ENCODE data around the gene PASK. TPM values are rescaled to one million over a fixed set of nuclear protein-coding genes. Genes with fewer than 3 reads are reported as not detected.

PASK gene
- total and polyA plus RNA-seq, 2 donors (not counting 1 experiment from before 2014, with no cell fraction given), result 1.0 to 1.5 TPM

- Histone ChIP-seq H3K9ac (ENCODE audit: insufficient read depth, low read length) (no peak overlapping the region), H3K79me2 (ENCODE audit: control insufficient read depth, insufficient read depth, low read length) (no peaks in the 10 kb centered on the region), H3K27me3 (ENCODE audit: control insufficient read depth, insufficient read depth, low read length) (no peaks in the 10 kb centered on the region), H2AFZ (ENCODE audit: low read length) (no peak overlapping the region), H3K4me3 (replicated peaks in 1 of 4; ENCODE audit: control extremely low read depth in 1 of 4, insufficient read depth in 1 of 4, low read depth in 3 of 4, low read length in 4 of 4) (no peak overlapping the region), H3K4me2 (ENCODE audit: extremely low read depth, insufficient read depth, low read length) (no peak overlapping the region), H3K27ac (ENCODE audit: insufficient read depth, low read length) (no peak overlapping the region), H3K36me3 (ENCODE audit: control insufficient read depth, insufficient read depth, low read length) (peaks cover 27% of the 10 kb centered on the region), H3K9me3 (ENCODE audit: control insufficient read depth, insufficient read depth, low read depth, low read length) (no peaks in the 10 kb centered on the region), H3K4me1 (ENCODE audit: control insufficient read depth, extremely low read depth, insufficient read depth, low read length) (no peaks in the 10 kb centered on the region), H4K20me1 (ENCODE audit: control insufficient read depth, extremely low read depth, insufficient read depth, low read length) (no peaks in the 10 kb centered on the region)
- no peak for TF ChIP-seq CTCF (conservative IDR thresholded peaks at IDR 0.05 in 1 of 2, IDR thresholded peaks at IDR 0.05 in 1 of 2; ENCODE audit: low read depth in 1 of 2, low read length in 2 of 2)
- TF ChIP-seq EZH2 (IDR thresholded peaks at IDR 0.05; ENCODE audit: low read length, missing control alignments), result no peak
- no peak for DNase-seq (ENCODE audit: low read depth in 2 of 2)
Measured at GRCh38 chr2:241091734-241092445, 57.4 kb downstream of the PASK start.

GRCh38 chr2:241091201-241091600 lies 58.1 kb downstream of the PASK start:
- Histone ChIP-seq H3K4me3 (replicated peaks in 1 of 4; ENCODE audit: control extremely low read depth in 1 of 4, insufficient read depth in 1 of 4, low read depth in 3 of 4, low read length in 4 of 4) (no peak overlapping the region), H3K79me2 (ENCODE audit: control insufficient read depth, insufficient read depth, low read length) (no peaks in the 10 kb centered on the region), H3K36me3 (ENCODE audit: control insufficient read depth, insufficient read depth, low read length) (peaks cover 27% of the 10 kb centered on the region), H3K27me3 (ENCODE audit: control insufficient read depth, insufficient read depth, low read length) (no peaks in the 10 kb centered on the region), H3K9me3 (ENCODE audit: control insufficient read depth, insufficient read depth, low read depth, low read length) (no peaks in the 10 kb centered on the region), H3K9ac (ENCODE audit: insufficient read depth, low read length) (no peak overlapping the region), H2AFZ (ENCODE audit: low read length) (no peak overlapping the region), H3K4me2 (ENCODE audit: extremely low read depth, insufficient read depth, low read length) (no peak overlapping the region), H3K27ac (ENCODE audit: insufficient read depth, low read length) (no peak overlapping the region), H3K4me1 (ENCODE audit: control insufficient read depth, extremely low read depth, insufficient read depth, low read length) (no peaks in the 10 kb centered on the region), H4K20me1 (ENCODE audit: control insufficient read depth, extremely low read depth, insufficient read depth, low read length) (no peaks in the 10 kb centered on the region)
- DNase-seq (ENCODE audit: low read depth in 2 of 2), result no peak
- TF ChIP-seq EZH2 (IDR thresholded peaks at IDR 0.05; ENCODE audit: low read length, missing control alignments) (no peak), CTCF (conservative IDR thresholded peaks at IDR 0.05 in 1 of 2, IDR thresholded peaks at IDR 0.05 in 1 of 2; ENCODE audit: low read depth in 1 of 2, low read length in 2 of 2) (no peak)

- Histone ChIP-seq H3K9me3 (ENCODE audit: control insufficient read depth, insufficient read depth, low read depth, low read length) (no peaks in the 10 kb centered on the region), H2AFZ (ENCODE audit: low read length) (no peak overlapping the region), H3K27me3 (ENCODE audit: control insufficient read depth, insufficient read depth, low read length) (no peaks in the 10 kb centered on the region), H4K20me1 (ENCODE audit: control insufficient read depth, extremely low read depth, insufficient read depth, low read length) (no peaks in the 10 kb centered on the region), H3K9ac (ENCODE audit: insufficient read depth, low read length) (no peak overlapping the region), H3K4me2 (ENCODE audit: extremely low read depth, insufficient read depth, low read length) (no peak overlapping the region), H3K79me2 (ENCODE audit: control insufficient read depth, insufficient read depth, low read length) (no peaks in the 10 kb centered on the region), H3K4me1 (ENCODE audit: control insufficient read depth, extremely low read depth, insufficient read depth, low read length) (no peaks in the 10 kb centered on the region), H3K4me3 (replicated peaks in 1 of 4; ENCODE audit: control extremely low read depth in 1 of 4, insufficient read depth in 1 of 4, low read depth in 3 of 4, low read length in 4 of 4) (no peak overlapping the region), H3K27ac (ENCODE audit: insufficient read depth, low read length) (no peak overlapping the region), H3K36me3 (ENCODE audit: control insufficient read depth, insufficient read depth, low read length) (peaks cover 24% of the 10 kb centered on the region)
- DNase-seq (ENCODE audit: low read depth in 2 of 2), result no peak
- TF ChIP-seq CTCF (conservative IDR thresholded peaks at IDR 0.05 in 1 of 2, IDR thresholded peaks at IDR 0.05 in 1 of 2; ENCODE audit: low read depth in 1 of 2, low read length in 2 of 2) (no peak), EZH2 (IDR thresholded peaks at IDR 0.05; ENCODE audit: low read length, missing control alignments) (no peak)
Measured at GRCh38 chr2:241088791-241089732, 60.2 kb downstream of the PASK start.
